Activated T-cell treated with anti-CD3 and anti-CD28 coated beads, Interleukin-2, amount 50 U/mL, for 72 hours (primary cell): ENCODE measurements around the gene RAB40B. TPM values are rescaled to one million over a fixed set of nuclear protein-coding genes. Genes with fewer than 3 reads are reported as not detected.

Source experiments
- ATAC-seq, 2 donors: fragments of 150-1000 bp; cut with Tn5 transposase; replicated peaks in 1 of 2; 2 replicates each; pipeline ENCODE4 v1.10.0; 2021; ENCODE audit warnings: moderate library complexity in 2 of 2, mild to moderate bottlenecking in 1 of 2
- DNase-seq, 2 donors: peaks; one replicate each; pipeline ENCODE4 v3.0.0; 2021 to 2022; ENCODE audit warnings: mixed read lengths in 1 of 2
- H3K27ac Mint-ChIP-seq: one replicate; pipeline ENCODE4 v1.8.0; 2022; ENCODE audit warnings: mild to moderate bottlenecking, moderate library complexity, mixed read lengths
- H3K27me3 Mint-ChIP-seq: one replicate; pipeline ENCODE4 v1.8.0; 2022; ENCODE audit warnings: low read depth, mixed read lengths
- H3K36me3 Mint-ChIP-seq, 2 donors: one replicate each; pipeline ENCODE4 v1.8.0; 2022; ENCODE audit warnings: mixed read lengths in 2 of 2, mild to moderate bottlenecking in 1 of 2; ENCODE audit not compliant: insufficient read depth in 2 of 2
- H3K4me1 Mint-ChIP-seq: one replicate; pipeline ENCODE4 v1.8.0; 2022; ENCODE audit warnings: low read depth, mixed read lengths
- H3K4me3 Mint-ChIP-seq, 2 donors: one replicate each; pipeline ENCODE4 v1.8.0; 2022; ENCODE audit warnings: mild to moderate bottlenecking in 2 of 2, mixed read lengths in 2 of 2, moderate library complexity in 2 of 2
- H3K9me3 Mint-ChIP-seq, 2 donors: one replicate each; pipeline ENCODE4 v1.8.0; 2022; ENCODE audit warnings: mixed read lengths in 2 of 2
- total RNA-seq, 2 donors: library from RNA; stranded (reverse); gene quantifications; one replicate each; pipeline ENCODE4 v1.2.3, GENCODE V29; 2022

RAB40B gene
- total RNA-seq, 2 donors from 2014 or later, result 2.5 to 3.1 TPM

DNA sequence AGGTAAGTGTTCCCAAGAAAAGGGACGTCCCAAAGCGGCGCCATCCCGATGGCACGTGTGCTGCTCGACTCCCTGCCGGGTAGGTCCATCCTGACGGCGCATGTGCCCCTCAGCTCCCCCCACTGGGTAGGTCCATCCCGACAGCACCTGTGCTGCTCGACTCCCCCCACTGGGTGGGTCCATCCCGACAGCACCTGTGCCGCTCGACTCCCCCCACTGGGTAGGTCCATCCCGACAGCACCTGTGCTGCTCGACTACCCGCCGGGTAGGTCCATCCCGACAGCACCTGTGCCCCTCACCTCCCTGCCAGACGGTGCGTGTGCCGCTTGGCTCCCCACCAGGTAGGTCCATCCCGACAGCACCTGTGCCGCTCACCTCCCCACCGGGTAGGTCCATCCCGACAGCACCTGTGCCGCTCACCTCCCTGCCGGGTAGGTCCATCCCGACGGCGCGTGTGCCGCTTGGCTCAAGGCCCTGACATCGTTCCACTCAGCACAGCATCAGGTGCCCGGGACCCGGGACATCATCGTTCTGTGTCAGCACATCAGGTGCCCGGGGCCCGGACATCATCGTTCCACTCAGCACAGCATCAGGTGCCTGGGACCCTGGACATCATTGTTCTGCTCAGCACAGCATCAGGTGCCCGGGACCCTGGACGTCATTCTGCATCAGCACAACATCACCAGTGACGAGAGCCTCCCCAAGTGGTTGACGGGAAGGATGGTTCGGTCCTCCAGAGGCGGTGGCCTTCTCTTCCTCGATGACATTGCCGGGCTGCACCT is 31.2 kb upstream of the RAB40B start:
- DNase-seq (no peak), ATAC-seq (no peak)
- Mint-ChIP-seq H3K27me3 (no peaks in the 10 kb centered on the region), H3K9me3 (peaks cover 5 to 7% of the 10 kb centered on the region in 2 donors), H3K27ac (no peak overlapping the region), H3K36me3 (peaks cover 6 to 21% of the 10 kb centered on the region in 2 donors), H3K4me3 (no peak overlapping the region), H3K4me1 (no peaks in the 10 kb centered on the region)

DNA sequence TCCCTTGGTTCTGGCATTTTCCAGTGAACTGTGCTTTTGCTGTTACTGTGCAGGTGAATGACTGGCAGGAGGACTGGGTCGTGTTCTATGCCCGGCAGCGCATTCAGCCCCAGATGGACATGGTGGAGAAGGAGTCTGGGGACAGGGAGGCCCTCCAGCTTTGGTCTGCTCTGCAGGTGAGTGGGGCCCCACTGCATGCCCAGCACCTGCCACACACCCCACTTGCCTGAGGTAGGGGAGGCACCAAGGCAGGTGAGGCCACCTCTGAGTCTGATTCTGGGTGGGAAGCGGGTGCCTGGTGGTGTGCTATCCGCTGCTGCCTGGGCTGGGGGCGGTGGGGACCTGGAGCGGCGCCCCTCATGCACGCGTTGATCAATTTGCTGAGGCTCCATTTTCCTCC is 27.9 kb upstream of the RAB40B start:
- no peaks in the 10 kb centered on the region for H3K4me1 Mint-ChIP-seq
- DNase-seq (no peak), ATAC-seq (no peak)
- no peak overlapping the region for H3K27ac Mint-ChIP-seq
- no peaks in the 10 kb centered on the region for H3K9me3 Mint-ChIP-seq
- H3K4me3 Mint-ChIP-seq, result no peak overlapping the region
- H3K27me3 Mint-ChIP-seq, result no peaks in the 10 kb centered on the region
- peaks cover 6 to 15% of the 10 kb centered on the region in 2 donors for H3K36me3 Mint-ChIP-seq

DNA sequence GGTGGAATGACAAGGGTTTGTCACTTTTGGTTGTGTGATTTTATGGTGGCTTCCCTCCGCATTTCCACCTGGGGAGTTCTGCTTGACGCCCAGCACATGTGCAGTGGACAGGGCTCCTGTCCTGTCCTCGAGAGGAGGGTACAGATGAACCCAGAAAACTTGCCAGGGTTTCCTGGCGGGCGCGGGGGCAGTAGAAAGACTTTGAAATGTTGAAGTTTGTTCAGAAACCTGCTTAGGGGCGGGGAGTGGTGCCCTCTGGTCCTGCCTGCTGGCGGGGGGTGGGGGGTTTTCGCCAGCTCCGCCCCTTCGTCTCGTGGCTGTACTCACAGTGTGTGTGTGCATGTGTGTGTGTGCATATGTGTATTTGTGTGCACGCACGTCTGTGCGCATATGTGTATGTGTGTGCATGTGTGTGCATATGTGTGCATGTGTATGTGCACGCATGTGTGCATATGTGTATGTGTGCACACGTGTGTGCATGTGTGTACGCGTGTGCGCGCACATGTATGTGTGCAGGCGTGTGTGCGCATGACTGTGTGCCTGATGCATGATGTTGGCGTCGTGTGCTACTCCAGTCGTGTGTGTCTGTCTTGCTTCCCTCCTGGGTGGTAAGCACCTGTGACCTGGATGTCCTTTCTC is 24.8 kb upstream of the RAB40B start:
- no peaks in the 10 kb centered on the region for H3K27me3 Mint-ChIP-seq
- no peak overlapping the region for H3K4me3 Mint-ChIP-seq
- H3K27ac Mint-ChIP-seq, result no peak overlapping the region
- ATAC-seq, result no peak
- H3K36me3 Mint-ChIP-seq, result peaks cover 6 to 10% of the 10 kb centered on the region in 2 donors
- H3K9me3 Mint-ChIP-seq, result no peaks in the 10 kb centered on the region
- DNase-seq, result no peak
- peaks cover under 1% of the 10 kb centered on the region for H3K4me1 Mint-ChIP-seq

DNA sequence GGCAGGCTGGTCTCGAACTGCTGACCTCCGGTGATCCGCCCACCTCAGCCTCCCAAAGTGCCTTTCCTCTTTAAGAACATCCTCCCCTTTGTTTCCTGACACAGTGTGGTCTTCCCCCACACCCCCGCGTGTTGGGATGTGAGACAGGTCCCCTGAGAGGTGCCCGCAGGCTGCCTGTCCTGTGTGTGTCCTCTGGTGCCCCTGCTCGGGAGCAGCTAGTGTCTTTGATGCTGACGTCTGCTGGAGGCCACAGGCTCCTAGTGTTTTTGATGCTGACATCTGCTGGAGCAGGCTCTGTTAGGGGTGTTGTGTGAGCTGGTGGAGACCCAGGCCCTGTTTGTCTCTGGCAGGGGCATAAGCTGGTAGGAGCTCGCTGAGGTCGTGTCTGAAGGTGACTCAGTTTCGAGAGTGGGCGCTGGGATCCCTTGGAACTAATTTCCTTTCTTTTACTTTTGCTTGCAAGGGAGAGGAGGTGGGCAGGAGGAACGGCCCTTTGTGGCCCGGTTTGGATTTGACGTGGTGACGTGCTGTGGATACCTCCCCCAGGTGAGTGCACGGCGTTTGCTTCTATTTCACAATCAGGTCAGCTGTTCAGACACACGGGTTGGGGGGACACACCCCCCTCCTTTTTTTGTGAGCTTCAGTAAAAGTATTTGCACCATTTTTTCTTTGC is 24.0 kb upstream of the RAB40B start:
- Mint-ChIP-seq H3K4me3 (no peak overlapping the region), H3K27me3 (no peaks in the 10 kb centered on the region), H3K9me3 (no peaks in the 10 kb centered on the region), H3K27ac (no peak overlapping the region), H3K4me1 (peaks cover 8% of the 10 kb centered on the region), H3K36me3 (peaks cover 7 to 10% of the 10 kb centered on the region in 2 donors)
- DNase-seq (no peak), ATAC-seq (no peak)

DNA sequence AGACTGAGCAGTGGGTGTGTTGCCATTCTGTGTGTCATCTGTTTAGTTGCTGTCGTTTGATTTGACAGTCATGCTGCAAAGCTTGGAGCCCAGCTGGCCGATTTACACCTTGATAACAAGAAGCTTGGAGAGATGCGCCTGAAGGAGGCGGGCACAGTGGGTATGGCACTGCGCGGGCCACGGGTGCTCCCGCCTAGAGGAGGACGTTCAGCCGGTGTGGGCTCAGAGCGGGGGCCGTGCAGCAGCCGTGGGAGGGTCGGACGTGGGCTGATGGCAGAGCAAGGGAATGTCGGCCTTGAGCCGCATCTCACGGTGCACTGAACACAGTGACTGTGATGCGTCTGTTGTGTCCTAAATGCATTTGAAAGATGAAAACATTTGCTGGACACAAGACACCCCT is 21.7 kb upstream of the RAB40B start:
- peaks cover 7 to 12% of the 10 kb centered on the region in 2 donors for H3K36me3 Mint-ChIP-seq
- H3K4me3 Mint-ChIP-seq, result no peak overlapping the region
- H3K27me3 Mint-ChIP-seq, result no peaks in the 10 kb centered on the region
- no peak for DNase-seq
- peaks cover 12% of the 10 kb centered on the region for H3K4me1 Mint-ChIP-seq
- no peak overlapping the region for H3K27ac Mint-ChIP-seq
- no peaks in the 10 kb centered on the region for H3K9me3 Mint-ChIP-seq
- no peak for ATAC-seq

DNA sequence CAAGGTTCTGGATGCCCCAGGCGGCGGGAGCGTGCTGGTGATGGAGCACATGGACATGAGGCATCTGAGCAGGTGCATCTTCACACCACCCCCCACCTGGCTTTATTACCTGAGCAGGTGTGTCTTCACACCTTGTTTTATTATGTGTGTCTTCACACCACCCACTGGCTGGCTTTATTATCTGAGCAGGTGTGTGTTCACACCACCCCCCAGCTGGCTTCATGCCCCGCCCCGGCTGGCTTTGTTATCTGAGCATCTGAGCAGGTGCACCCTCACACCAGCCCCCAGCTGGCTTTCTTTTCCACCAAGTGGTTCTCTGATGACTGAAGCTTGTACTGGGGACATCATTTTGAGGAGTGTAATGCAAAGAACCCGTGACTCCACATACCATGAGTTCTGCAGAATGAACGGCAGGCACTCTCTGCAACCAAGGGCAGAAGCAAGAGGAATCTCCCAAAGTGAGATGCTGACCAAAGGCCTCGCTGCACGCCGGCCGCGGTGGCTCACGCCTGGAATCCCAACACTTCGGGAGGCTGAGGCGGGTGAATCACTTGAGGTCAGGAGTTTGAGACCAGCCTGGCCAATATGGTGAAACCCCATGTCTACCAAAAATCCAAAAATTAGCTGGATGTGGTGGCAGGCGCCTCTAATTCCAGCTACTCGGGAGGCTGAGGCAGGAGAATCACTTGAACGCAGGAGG is 20.6 kb upstream of the RAB40B start:
- Mint-ChIP-seq H3K4me3 (no peak overlapping the region), H3K27ac (no peak overlapping the region), H3K9me3 (no peaks in the 10 kb centered on the region), H3K36me3 (peaks cover 7 to 12% of the 10 kb centered on the region in 2 donors), H3K4me1 (peaks cover 12% of the 10 kb centered on the region), H3K27me3 (no peaks in the 10 kb centered on the region)
- ATAC-seq (no peak), DNase-seq (no peak)

DNA sequence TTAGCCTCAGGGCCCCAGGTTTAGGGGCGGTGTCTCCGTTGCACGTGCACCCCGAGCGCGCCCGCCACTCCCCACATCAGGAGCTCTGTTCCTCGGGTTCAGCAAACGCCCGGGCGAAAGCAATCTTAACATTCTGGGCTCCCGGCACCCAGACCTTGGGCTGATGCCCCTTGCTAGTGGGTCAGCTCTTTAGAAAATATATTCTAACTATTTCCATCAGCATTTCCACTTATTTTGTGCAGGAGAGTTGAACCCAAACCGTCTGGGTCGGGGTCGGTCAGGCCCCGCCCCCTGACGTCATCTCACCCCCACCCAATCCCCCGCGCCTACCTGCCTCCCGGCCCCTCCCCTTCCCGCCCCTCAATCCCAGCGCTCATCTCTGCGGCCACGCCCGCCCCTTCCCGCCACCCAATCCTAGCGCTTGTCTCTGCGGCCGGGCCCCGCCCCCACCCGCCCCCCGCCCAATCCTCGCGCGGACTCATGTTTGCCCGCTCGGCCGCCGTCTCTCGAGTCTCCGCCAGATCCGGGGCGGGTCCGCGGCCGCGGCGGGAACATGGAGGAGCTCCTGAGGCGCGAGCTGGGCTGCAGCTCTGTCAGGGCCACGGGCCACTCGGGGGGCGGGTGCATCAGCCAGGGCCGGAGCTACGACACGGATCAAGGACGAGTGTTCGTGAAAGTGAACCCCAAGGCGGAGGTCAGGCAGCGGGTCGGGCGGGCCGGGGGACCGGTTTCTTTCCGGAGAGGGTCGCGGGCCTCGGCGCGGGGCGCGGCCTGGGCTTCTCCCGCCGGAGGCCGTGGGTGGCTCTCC is 17.9 kb upstream of the RAB40B start, which contains the start of gene FN3KRP:
FN3KRP (plus strand) TSS at position 504 of the 808 bp plus-strand sequence; CDS start at position 554, 50 bp downstream.
- H3K4me1 Mint-ChIP-seq, result peaks cover 12% of the 10 kb centered on the region
- DNase-seq, result peak; percentile 91 to 94

DNA sequence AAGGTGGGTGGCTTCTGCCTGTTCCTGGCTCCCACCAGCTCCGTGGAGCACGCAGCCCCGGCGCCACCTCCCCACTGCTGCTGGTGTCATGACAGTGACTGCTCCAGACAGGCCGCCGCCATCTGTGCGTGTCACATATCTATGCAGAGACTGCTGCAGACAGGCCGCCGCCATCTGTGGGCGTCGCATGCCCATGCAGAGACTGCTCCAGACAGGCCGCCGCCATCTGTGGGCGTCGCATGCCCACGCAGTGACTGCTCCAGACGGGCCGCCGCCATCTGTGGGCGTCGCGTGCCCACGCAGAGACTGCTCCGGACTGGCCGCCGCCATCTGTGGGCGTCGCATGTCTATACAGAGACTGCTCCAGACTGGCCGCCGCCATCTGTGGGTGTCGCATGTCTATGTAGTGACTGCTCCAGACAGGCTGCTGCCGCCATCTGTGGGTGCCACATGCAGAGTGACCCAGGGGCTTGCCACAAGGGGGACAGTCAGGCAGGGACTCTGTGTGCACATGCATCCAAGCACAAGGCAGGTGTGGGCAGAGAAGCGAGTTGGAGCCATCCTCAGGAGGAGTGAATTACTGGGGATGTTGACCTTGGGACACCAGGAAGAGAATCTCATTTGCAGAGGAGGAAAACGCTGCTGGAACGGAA is 14.7 kb upstream of the RAB40B start:
- H3K4me1 Mint-ChIP-seq, result peaks cover 13% of the 10 kb centered on the region
- H3K27me3 Mint-ChIP-seq, result no peaks in the 10 kb centered on the region
- DNase-seq (no peak), ATAC-seq (no peak)
- H3K4me3 Mint-ChIP-seq, result no peak overlapping the region
- H3K27ac Mint-ChIP-seq, result no peak overlapping the region
- H3K9me3 Mint-ChIP-seq, result no peaks in the 10 kb centered on the region
- H3K36me3 Mint-ChIP-seq, result peaks cover 2% of the 10 kb centered on the region in 2 donors

More for the DNA sequence above, 17.9 kb upstream of the RAB40B start, which contains the start of gene FN3KRP:
- peak; percentile 92 for ATAC-seq
- Mint-ChIP-seq H3K9me3 (no peaks in the 10 kb centered on the region), H3K36me3 (peaks cover 2% of the 10 kb centered on the region in 2 donors), H3K27ac (peak within 1 kb of the TSS; percentile 36), H3K4me3 (peak within 1 kb of the TSS; percentile 87 to 98), H3K27me3 (no peaks in the 10 kb centered on the region)

DNA sequence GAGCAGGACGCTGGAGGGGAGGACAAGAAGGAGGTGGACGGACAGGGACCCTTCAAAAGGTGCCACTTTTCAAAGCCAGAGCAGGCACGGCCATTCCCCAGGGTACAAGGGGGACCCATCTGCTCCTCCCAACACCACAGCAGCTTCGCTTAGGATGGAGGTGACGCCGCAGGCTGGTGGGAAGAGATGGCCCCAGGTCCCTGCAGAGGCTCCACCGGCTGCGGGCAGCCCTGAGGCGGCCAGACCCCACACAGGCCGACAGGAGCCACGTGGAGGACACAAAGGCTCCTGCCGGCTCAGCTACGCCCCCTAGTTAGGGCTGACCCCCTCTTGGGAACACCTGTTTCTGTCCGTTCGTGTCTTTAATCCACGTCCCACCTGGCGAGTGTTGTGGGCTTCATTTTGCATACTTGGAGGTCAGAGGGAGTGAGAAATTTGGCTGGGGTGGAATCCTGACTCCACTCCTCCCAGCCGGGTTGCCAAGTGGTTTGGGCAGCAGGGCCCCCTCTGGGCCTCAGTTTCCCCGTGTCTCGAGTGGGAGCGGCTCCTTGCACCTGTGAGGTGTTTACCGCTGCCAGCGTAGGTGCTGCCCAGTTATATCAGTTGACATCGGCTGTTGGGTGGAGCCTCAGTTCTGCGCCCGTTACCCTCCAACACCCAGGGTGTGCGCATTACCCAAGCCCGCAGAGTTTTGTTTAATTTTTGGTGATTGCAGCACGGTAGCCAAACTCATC is 12.2 kb upstream of the RAB40B start:
- no peak overlapping the region for H3K27ac Mint-ChIP-seq
- no peaks in the 10 kb centered on the region for H3K9me3 Mint-ChIP-seq
- DNase-seq, result no peak
- H3K27me3 Mint-ChIP-seq, result no peaks in the 10 kb centered on the region
- H3K4me1 Mint-ChIP-seq, result peaks cover 8% of the 10 kb centered on the region
- no peak for ATAC-seq
- H3K36me3 Mint-ChIP-seq, result no peaks in the 10 kb centered on the region
- H3K4me3 Mint-ChIP-seq, result no peak overlapping the region

DNA sequence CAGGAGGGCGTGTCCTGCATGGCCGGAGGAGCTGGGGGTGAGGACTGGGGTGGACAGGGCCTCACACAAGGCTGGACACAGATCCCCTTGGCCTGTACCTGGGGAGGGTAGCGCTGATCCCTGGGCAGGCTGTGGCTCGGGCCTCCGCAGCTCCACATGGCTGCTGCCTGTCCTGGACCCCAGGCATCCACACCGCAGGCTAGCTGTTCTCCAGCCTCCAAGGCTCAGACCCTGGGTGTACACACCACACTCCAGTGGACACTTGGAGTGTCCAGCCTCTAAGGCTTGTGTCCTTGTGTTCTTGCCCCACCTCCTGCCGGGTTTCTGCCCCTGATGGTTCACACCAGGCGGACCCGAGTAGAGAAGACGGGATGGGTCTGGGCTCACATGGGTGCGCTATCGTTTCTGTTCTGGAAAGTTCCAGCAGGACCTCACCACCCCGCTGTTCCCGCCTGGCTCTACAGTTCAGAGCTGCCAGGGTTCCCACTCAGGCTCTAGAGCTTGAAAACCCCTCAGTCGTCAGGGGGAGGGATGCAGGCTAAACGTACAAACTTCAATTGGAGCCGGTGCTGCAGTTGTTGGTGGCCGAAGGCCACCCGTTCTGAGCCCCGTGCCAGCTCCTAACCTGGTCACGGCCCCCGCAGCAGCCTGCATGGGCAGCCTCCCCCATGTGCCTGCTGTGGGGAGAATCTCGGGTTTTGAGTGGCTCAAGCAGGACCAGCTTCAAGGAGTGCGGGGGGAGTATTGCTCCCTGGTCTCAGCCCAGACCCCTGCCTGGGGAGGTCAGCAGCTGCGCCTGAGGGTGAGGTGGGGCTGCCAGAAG is 11.4 kb upstream of the RAB40B start:
- H3K27me3 Mint-ChIP-seq, result no peaks in the 10 kb centered on the region

More for the DNA sequence above, 11.4 kb upstream of the RAB40B start:
- ATAC-seq (no peak), DNase-seq (no peak)
- Mint-ChIP-seq H3K36me3 (no peaks in the 10 kb centered on the region), H3K27ac (no peak overlapping the region), H3K4me1 (peaks cover 8% of the 10 kb centered on the region), H3K4me3 (no peak overlapping the region), H3K9me3 (no peaks in the 10 kb centered on the region)
